Measurements from ENCODE around the gene PDCD10.

The PDCD10 gene

DNA sequence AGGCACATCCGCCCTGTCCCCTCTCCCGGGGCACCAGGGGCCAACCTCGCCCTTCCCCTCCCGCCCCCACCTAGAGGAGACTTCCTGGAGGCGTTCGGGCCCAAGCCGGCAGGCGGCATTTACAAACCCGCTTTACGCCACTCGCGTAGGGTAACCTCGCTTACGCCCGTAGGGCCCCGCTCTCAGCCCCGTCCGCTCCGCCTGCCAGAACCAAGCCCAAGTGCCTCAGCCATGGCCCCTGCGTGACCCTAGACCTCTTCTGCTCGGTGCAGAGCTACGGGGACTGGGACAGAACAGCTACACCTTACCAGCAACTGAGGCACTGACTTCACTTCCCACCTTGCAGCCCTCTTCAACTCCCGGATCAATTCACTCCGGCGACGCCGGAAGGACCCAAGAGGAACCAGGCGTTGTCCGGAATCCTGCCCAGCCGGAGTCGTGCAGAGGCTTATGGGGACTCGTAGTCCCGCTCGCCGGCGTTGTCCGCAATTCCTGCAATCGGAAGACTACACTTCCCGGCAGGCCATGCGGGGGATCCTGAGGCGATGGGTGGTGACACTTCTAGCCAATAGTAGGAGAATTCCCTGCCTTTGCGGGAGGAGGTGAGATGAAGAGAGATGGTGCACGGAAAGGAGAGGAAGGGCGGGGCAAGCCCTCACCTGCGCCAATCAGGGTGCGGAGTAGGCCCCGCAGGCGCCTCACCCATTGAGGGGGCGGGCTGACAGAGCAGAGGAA is at the start of gene PDCD10:
Gene PDCD10 (minus strand): TSS at position 395 of the 735 bp plus-strand sequence. CDS start 14,735 bp downstream, outside the sequence.
- no peak for TF ChIP-seq GATA3 (IDR thresholded peaks at IDR 0.05; ENCODE audit: low read depth, low read length)
- 0 out of 2 replicates have a peak, but pooled peaks have one; percentile 7 for TF ChIP-seq GATA2 (IDR thresholded peaks at IDR 0.05; ENCODE audit: low read depth, low read length)

DNA sequence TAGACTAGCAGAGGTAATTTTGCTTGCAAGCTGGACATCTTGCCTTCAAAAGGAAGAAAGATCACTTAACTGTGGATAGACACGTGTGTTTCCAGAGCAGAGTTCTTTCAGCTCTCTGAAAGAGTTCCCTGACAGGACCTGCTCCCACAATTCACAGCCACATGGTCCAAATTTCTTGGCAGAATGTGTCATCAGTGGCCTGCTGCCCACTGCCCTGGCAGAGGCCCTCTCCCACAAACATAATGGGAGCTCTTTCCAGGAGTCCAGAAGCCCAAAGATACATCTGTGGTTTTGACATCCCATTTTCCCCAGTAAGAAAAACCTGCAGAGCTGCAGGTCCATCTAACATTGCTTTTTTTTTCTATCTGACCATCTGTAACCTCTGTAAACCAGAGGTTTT is 49.1 kb upstream of the PDCD10 start:
- TF ChIP-seq GATA2 (IDR thresholded peaks at IDR 0.05; ENCODE audit: low read depth, low read length) (no peak), GATA3 (IDR thresholded peaks at IDR 0.05; ENCODE audit: low read depth, low read length) (no peak)

DNA sequence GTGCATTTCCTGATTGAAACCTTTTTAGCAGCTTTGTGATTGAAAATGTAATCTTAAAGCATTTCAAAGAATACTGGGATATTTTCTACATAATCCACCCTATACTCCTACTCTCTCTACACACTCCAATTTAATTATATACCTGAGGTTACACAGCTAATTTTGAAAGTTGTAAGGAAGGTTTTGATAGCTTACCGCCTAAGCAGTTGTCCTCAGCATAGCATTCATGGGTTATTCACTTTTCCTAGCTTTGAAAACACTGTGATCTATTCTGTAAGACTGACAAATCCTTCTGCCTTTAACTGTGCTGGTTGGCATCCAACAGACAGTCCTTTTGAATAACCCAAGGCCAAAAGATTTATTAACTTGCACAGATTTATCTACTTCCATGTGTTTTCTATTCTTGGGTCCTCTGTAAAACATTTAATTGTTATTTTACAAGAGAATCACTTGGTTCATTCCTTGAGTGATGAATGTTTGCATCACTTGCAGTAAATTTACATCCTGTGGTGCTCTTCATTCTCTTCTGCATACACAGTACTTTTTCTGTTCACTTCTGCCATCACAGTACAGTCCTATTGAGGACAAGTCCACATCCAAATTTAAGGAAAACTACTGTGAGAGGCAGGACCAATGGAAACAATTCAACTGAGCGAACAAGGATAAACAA is 45.7 kb upstream of the PDCD10 start:
- no peak for TF ChIP-seq GATA2 (IDR thresholded peaks at IDR 0.05; ENCODE audit: low read depth, low read length)
- TF ChIP-seq GATA3 (IDR thresholded peaks at IDR 0.05; ENCODE audit: low read depth, low read length): no peak

GRCh38 chr3:167777356-167777755 is 42.7 kb upstream of the PDCD10 start:
- no peak for TF ChIP-seq GATA3 (IDR thresholded peaks at IDR 0.05; ENCODE audit: low read depth, low read length)
- TF ChIP-seq GATA2 (IDR thresholded peaks at IDR 0.05; ENCODE audit: low read depth, low read length): no peak

GRCh38 chr3:167776066-167776685 is 41.5 kb upstream of the PDCD10 start:
- no peak for TF ChIP-seq GATA2 (IDR thresholded peaks at IDR 0.05; ENCODE audit: low read depth, low read length)
- TF ChIP-seq GATA3 (IDR thresholded peaks at IDR 0.05; ENCODE audit: low read depth, low read length): no peak

DNA sequence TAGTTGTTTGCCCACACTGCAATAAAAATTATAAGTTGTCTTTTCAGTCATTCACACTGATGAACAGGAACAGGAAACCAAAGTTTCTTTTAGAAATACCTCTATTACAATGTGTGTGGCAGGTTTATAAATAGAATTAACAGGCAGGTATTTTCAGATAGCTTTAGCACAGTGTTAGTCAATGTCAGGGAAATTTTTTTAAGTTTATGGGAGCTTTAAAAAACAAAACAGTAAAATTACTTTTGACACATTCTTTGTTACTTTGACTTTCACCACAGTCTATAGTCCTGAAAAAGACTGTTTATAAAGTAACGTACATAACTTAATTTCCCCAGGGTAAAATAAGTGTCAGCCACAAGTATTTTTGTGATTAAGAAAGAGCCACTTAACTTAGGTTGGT is 38.9 kb upstream of the PDCD10 start:
- TF ChIP-seq GATA2 (IDR thresholded peaks at IDR 0.05; ENCODE audit: low read depth, low read length) (no peak), GATA3 (IDR thresholded peaks at IDR 0.05; ENCODE audit: low read depth, low read length) (no peak)

DNA sequence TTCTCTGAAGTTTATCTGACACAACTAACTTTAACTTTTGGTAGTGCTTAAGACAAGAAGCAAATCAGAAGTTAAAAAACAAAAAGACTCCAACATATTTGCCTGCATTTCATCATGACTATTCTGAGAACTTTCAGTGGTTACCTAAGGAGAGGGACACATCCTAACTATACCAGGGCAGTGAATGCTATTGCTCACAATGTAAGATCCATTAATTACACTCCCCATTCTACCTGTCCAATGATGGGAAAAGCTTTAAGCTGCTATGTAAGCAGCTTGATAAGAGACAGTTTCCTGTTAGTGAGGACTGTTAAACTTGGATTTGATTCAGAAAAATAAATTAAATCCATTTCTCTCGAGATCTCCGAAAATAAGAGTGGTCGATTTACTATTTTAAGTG is 38.3 kb upstream of the PDCD10 start:
- TF ChIP-seq GATA3 (IDR thresholded peaks at IDR 0.05; ENCODE audit: low read depth, low read length) (no peak), GATA2 (IDR thresholded peaks at IDR 0.05; ENCODE audit: low read depth, low read length) (no peak)

DNA sequence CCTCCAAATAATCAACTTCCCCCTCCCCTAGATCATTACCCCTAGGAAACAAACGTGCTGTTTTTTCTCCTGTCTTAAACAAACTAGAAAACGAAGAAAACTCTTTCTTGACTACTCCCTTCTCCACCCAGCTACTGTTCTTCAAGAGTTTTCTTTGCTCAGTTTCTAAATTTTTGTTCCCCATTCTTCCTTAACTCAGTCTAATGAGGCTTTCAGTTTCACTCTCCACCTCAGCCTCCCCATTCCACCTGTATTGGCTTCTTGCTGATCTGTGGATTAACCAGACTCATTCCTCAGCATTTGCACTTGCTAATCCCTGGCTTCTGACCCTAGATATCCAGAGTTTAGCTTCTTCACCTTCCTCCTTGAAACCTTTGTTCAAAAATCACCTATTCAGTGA is 27.6 kb upstream of the PDCD10 start:
- TF ChIP-seq GATA2 (IDR thresholded peaks at IDR 0.05; ENCODE audit: low read depth, low read length) (no peak), GATA3 (IDR thresholded peaks at IDR 0.05; ENCODE audit: low read depth, low read length) (no peak)

- TF ChIP-seq GATA3 (IDR thresholded peaks at IDR 0.05; ENCODE audit: low read depth, low read length) (no peak), GATA2 (IDR thresholded peaks at IDR 0.05; ENCODE audit: low read depth, low read length) (no peak)
These were observed 26.6 kb upstream of the PDCD10 start for GRCh38 chr3:167761302-167761701.

- no peak for TF ChIP-seq GATA3 (IDR thresholded peaks at IDR 0.05; ENCODE audit: low read depth, low read length)
- TF ChIP-seq GATA2 (IDR thresholded peaks at IDR 0.05; ENCODE audit: low read depth, low read length): no peak
These were observed 19.4 kb upstream of the PDCD10 start for GRCh38 chr3:167754049-167754448.

DNA sequence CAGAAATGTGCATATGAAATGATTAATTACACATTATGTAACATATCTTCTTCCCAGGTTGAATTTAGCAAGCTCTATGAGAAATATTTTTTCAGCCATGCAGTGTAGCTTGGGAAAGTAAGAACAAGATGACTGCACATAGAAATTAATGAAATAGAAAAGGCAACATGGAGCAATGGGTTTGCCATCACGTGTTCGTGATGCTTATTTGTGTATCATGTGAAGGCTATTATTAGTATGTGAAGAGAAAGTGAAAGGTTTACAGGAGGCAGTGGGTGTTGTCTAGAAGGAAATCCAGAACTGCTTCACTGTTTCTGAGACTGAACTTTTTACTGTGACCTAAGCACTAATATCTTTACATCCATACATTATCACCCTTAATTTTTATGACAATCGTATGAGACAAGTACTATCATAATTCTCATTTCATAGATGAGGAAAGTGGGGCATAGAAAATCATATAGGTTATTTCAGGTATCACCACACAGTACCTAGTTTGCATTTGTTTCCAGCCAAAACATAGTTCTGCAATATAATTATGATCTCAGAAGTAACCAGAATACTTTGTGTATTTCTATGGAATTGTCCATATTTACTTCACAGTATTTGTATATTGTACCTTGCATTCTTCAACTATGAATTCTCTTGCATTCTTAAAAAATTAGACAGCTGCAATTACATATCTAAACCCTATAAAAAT is 15.7 kb upstream of the PDCD10 start:
- no peak for TF ChIP-seq GATA2 (IDR thresholded peaks at IDR 0.05; ENCODE audit: low read depth, low read length)
- TF ChIP-seq GATA3 (IDR thresholded peaks at IDR 0.05; ENCODE audit: low read depth, low read length): no peak

DNA sequence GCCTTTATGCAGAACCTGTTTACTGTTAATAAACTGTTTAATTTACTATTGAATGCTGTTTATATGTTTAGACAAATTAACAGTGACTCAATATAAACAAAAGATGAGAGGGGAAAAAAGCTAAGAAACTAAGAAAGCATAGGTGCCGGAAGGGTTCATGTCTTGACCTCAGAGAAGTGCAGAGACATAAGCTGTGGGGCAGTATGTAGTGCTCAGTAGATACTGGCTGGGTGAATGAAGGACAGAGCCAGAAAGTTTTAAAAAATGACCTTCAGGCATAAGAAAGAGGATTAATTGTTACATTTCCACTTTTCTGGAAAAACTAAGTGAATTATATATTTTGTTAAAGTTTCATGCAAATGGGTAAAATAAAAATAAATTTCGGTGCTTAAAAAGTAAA is 15.0 kb upstream of the PDCD10 start:
- TF ChIP-seq GATA3 (IDR thresholded peaks at IDR 0.05; ENCODE audit: low read depth, low read length): no peak
- no peak for TF ChIP-seq GATA2 (IDR thresholded peaks at IDR 0.05; ENCODE audit: low read depth, low read length)

DNA sequence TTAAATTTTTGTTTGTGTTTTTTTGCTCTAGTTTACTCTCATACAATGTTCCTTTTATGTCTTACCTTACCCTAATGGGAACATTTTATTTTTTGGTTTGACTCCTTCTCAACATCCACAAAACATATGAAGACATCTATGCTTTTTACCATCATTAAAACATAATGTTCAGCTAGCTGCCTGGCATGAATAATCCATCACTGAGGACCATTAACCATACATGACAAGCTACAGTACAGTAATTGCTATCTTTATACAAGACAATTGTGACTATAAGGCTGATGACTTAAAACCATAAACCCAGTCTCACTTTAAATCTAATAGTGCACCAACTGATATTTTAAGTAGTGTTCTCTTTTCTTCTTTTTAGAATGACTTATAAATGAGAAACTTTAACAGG is 14.5 kb upstream of the PDCD10 start:
- no peak for TF ChIP-seq GATA3 (IDR thresholded peaks at IDR 0.05; ENCODE audit: low read depth, low read length)
- no peak for TF ChIP-seq GATA2 (IDR thresholded peaks at IDR 0.05; ENCODE audit: low read depth, low read length)

- TF ChIP-seq GATA3 (IDR thresholded peaks at IDR 0.05; ENCODE audit: low read depth, low read length) (no peak), GATA2 (IDR thresholded peaks at IDR 0.05; ENCODE audit: low read depth, low read length) (no peak)
These were observed 9.1 kb upstream of the PDCD10 start for GRCh38 chr3:167743799-167744198.

Data from SH-SY5Y (cell line).